GM12878 (cell line): ENCODE results near the gene TFF2. TPM values are rescaled to one million over a fixed set of nuclear protein-coding genes. Genes with fewer than 3 reads are reported as not detected.

Source experiments
- ATAC-seq: fragments of 200-7000 bp; cut with Tn5 transposase; 3 replicates; pipeline ENCODE4 v1.9.1; 2020; ENCODE audit warnings: mild to moderate bottlenecking, moderate library complexity
- BruUV-seq: library from RNA; stranded (reverse); fragments of 400-500 nt; replicated peaks from 2 replicates; lab custom pipeline; 2021; lab: Mats Ljungman, UMichigan
- CTCF ChIA-PET: fragments of 300-600 bp; sonication (Branson Sonifier 250); formaldehyde crosslinking; extraction: SDS; loops from one replicate; lab custom pipeline; 2021; ENCODE audit warnings: inconsistent platforms; lab: Yijun Ruan, JAX
- POLR2A ChIA-PET: fragments of 350-600 bp; formaldehyde crosslinking; extraction: SDS; loops from one replicate; lab custom pipeline; 2021; ENCODE audit warnings: inconsistent platforms; lab: Charles Lee
- RAD21 ChIA-PET: fragments of 300-600 bp; sonication (Branson Sonifier 250); formaldehyde crosslinking; loops from one replicate; lab custom pipeline; 2023; ENCODE audit warnings: antibody characterized with exemption; ENCODE audit not compliant: unreplicated experiment; lab: Charles Lee
- SMC1A ChIA-PET: fragments of 300-600 bp; sonication (Branson Sonifier 250); formaldehyde crosslinking; loops from one replicate; lab custom pipeline; 2023; ENCODE audit not compliant: unreplicated experiment, uncharacterized antibody; lab: Charles Lee
- DNase-seq: peaks from one replicate; pipeline ENCODE4 v3.0.0-alpha.2; 2011; ENCODE audit warnings: low read depth, low spot score
- FAIRE-seq: peaks from 3 replicates; lab custom pipeline; 2011; peaks lifted over from hg19 to GRCh38; lab: Jason Lieb, UNC
- H2AFZ ChIP-seq: 2 replicates; pipeline ENCODE4 v1.6.0; 2011; ENCODE audit warnings: low read depth, low read length, control low read depth; ENCODE audit not compliant: control insufficient read depth
- H3K27ac ChIP-seq: 2 replicates; pipeline ENCODE4 v1.5.1; 2011; ENCODE audit warnings: control low read depth; ENCODE audit not compliant: control insufficient read depth, insufficient read depth
- H3K27me3 ChIP-seq, 2 experiments: replicated peaks in 1 of 2; 2 replicates each; pipeline versions ENCODE4 v1.6.0 to v1.6.1; 2011; ENCODE audit warnings: low read length in 1 of 2; ENCODE audit not compliant: control insufficient read depth in 2 of 2, insufficient read depth in 2 of 2
- H3K36me3 ChIP-seq, 2 experiments: 2 replicates each; pipeline ENCODE4 v1.5.1; 2011; ENCODE audit warnings: low read length in 1 of 2; ENCODE audit not compliant: control insufficient read depth in 2 of 2, insufficient read depth in 2 of 2
- H3K4me1 ChIP-seq: 2 replicates; pipeline ENCODE4 v1.6.1; 2011; ENCODE audit warnings: mild to moderate bottlenecking, low read length, moderate library complexity, mixed read lengths; ENCODE audit not compliant: control insufficient read depth, insufficient read depth
- H3K4me2 ChIP-seq: 2 replicates; pipeline ENCODE4 v1.6.0; 2011; ENCODE audit warnings: control low read depth; ENCODE audit not compliant: control insufficient read depth, insufficient read depth
- H3K4me3 ChIP-seq: fragments of 200-600 bp; sonication (generic); 2 replicates; pipeline ENCODE4 v1.5.1; 2016
- H3K79me2 ChIP-seq: 2 replicates; pipeline ENCODE4 v1.6.0; 2011; ENCODE audit warnings: low read length; ENCODE audit not compliant: control insufficient read depth, insufficient read depth
- H3K9ac ChIP-seq: 2 replicates; pipeline ENCODE4 v1.8.0; 2011; ENCODE audit warnings: low read length, control low read depth, mixed read lengths; ENCODE audit not compliant: control insufficient read depth, insufficient read depth
- H3K9me3 ChIP-seq: replicated peaks from 3 replicates; pipeline ENCODE4 v1.5.1; 2011; ENCODE audit warnings: mild to moderate bottlenecking, low read length; ENCODE audit not compliant: control insufficient read depth, insufficient read depth
- H4K20me1 ChIP-seq: 2 replicates; pipeline ENCODE4 v1.6.0; 2011; ENCODE audit not compliant: control insufficient read depth, insufficient read depth
- ETV6 ChIP-seq, 2 experiments: fragments of 450-650 bp in 1 of 2; IDR thresholded peaks in 1 of 2; conservative IDR thresholded peaks in 1 of 2; 2 replicates each; pipeline ENCODE4 v1.6.1; 2014; ENCODE audit warnings: antibody characterized with exemption in 1 of 2, borderline replicate concordance in 1 of 2, low read depth in 1 of 2, mild to moderate bottlenecking in 1 of 2, moderate library complexity in 1 of 2
- MEF2B ChIP-seq: fragments of 450-650 bp; IDR thresholded peaks from 2 replicates; pipeline ENCODE4 v1.6.1; 2018; ENCODE audit warnings: mild to moderate bottlenecking, moderate library complexity; ENCODE audit not compliant: partially characterized antibody, poor library complexity, severe bottlenecking
- RELA ChIP-seq: fragments of 450-650 bp; IDR thresholded peaks from 2 replicates; pipeline ENCODE4 v1.8.0; 2014; ENCODE audit warnings: borderline replicate concordance; ENCODE audit not compliant: partially characterized antibody
- RUNX3 ChIP-seq: IDR thresholded peaks from 2 replicates; pipeline ENCODE4 v1.6.1; 2012; ENCODE audit warnings: low read length, inconsistent platforms
- WGBS: methylation state at CpG from one replicate; pipeline ENCODE4 v1.1.6; 2016; ENCODE audit warnings: low lambda C conversion rate; ENCODE audit not compliant: insufficient replicate concordance, insufficient coverage; ENCODE audit errors: missing lambda C conversion rate; 5-methylcytosine and 5-hydroxymethylcytosine counted together
- in situ Hi-C: fragments of 300-500 bp; cut with MboI; formaldehyde crosslinking; loops from 9 replicates; pipeline ENCODE4 v1.14.3; 2018; ENCODE audit warnings: mixed read lengths
- intact Hi-C: fragments of 100-400 bp; cut with micrococcal nuclease; formaldehyde crosslinking; loops from one replicate; pipeline ENCODE4 v1.14.2; 2022; ENCODE audit not compliant: unreplicated experiment
- polyA plus RNA-seq, 11 experiments: library from polyadenylated mRNA; depleted of rRNA in 4 of 11; unstranded in 6 of 11; stranded (reverse) in 5 of 11; fragments of >200 nt; fragmentation: Nextera tagmentation in 4 of 11; fragmentation: Illumina TruSeq in 1 of 11; extraction: Ambion mirVana in 4 of 11; extraction: Trizol in 1 of 11; gene quantifications; 1 replicate in 1 of 11; 2 replicates in 10 of 11; pipeline versions ENCODE4 v1.2.1 to v1.2.3, GENCODE V29; 2011 to 2016; ENCODE audit warnings: inconsistent platforms in 2 of 11, missing spikeins in 2 of 11, low read depth in 1 of 11
- total RNA-seq, 4 experiments: library from RNA; depleted of rRNA in 3 of 4; stranded (reverse); fragments of >200 nt in 3 of 4; fragmentation: Illumina TruSeq in 1 of 4; extraction: Trizol in 1 of 4; gene quantifications; 2 replicates each; pipeline versions ENCODE4 v1.2.1 to v1.2.3, GENCODE V29; 2013 to 2021
- TF ChIP-seq, protein P1 (sequence below): IDR thresholded peaks from 2 replicates; pipeline ENCODE4 v1.6.1; 2011; ENCODE audit warnings: borderline replicate concordance, low read depth, mild to moderate bottlenecking, moderate library complexity, mixed read lengths, low read length; ENCODE audit not compliant: insufficient read depth; ENCODE audit errors: extremely low read length

TFF2 gene
- total and polyA plus RNA-seq, 10 of the 15 experiments (the other 5 are each of a cell fraction or from before 2014, with no cell fraction given), result 0.56 TPM; not detected in 9

DNA sequence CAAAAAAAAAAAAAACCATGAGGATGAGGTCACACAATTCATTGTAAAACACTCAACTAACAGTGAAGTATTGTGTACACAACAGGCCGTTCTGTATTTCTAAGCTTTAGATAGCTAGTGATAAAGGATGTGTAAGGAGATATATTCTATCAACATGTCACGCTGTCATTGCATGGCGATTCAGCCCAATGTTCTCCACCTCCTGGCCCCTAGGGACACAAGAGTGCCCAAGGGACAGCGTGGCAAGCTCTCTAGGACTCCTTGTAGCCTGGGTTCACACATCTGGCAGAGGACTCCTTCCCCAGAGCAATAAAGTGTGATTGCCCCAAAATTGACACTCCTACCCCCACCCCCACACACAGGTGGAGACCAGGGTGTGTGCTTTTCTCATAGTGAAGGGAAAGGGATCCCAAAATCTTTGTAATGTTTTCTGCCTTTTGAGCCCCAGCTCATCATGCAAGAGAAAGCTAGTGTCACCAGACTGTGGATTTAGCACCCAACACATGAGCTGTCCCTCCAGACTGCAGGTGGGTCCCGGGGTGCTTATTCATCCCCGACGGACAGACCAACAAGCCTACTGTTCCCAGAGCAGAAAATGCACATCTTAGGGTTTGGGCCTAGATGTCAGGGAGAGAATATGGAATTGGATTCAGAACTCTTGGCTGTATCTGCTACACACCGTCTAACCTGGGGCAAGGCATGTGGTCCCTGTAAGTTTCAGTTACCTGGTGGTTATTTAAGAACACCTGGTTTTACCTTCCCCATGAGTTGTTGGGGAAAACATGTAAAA, 33.6 kb upstream of the TFF2 start:
- Histone ChIP-seq H3K79me2 (no peaks in the 10 kb centered on the region), H3K4me1 (peaks cover 24% of the 10 kb centered on the region), H3K9me3 (peaks cover 6% of the 10 kb centered on the region; the same call in 2 of the 3 replicates), H2AFZ (no peak overlapping the region), H3K4me2 (no peak overlapping the region), H3K27me3 (no peaks in the 10 kb centered on the region), H3K9ac (no peak overlapping the region), H4K20me1 (no peaks in the 10 kb centered on the region), H3K36me3 (no peaks in the 10 kb centered on the region), H3K4me3 (no peak overlapping the region), H3K27ac (no peak overlapping the region)
- no TSS peak for BruUV-seq
- ATAC-seq, result no peak
- ChIA-PET POLR2A (interaction anchor here (1.4 kb wide), 1 partner anchor 9 kb away, joined by 4 read pairs; no protein-coding TSS in a partner anchor), SMC1A (interaction anchor here (1.0 to 2.0 kb wide), 5 partner anchors 9 to 152 kb away, joined by 3 to 10 read pairs (median 5); partner anchors contain the start of gene TMPRSS3), CTCF (interaction anchor here (0.9 to 1.4 kb wide), 4 partner anchors 9 to 218 kb away, joined by 3 to 6 read pairs (median 3); no protein-coding TSS in a partner anchor), RAD21 (interaction anchor here (0.9 to 1.4 kb wide), 3 partner anchors 9 to 75 kb away, joined by 3 to 6 read pairs (median 4); no protein-coding TSS in a partner anchor)
- TF ChIP-seq ETV6 (conservative IDR thresholded peaks at IDR 0.05 in 1 of 2, IDR thresholded peaks at IDR 0.05 in 1 of 2; ENCODE audit: borderline replicate concordance in 1 of 2, low read depth in 1 of 2) (no peak), RUNX3 (no peak), MEF2B (peak; percentile 92), RELA (no peak)
- TF ChIP-seq, protein P1, sequence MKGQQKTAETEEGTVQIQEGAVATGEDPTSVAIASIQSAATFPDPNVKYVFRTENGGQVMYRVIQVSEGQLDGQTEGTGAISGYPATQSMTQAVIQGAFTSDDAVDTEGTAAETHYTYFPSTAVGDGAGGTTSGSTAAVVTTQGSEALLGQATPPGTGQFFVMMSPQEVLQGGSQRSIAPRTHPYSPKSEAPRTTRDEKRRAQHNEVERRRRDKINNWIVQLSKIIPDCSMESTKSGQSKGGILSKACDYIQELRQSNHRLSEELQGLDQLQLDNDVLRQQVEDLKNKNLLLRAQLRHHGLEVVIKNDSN, result no peak
- FAIRE-seq, result no peak
- WGBS, result 77% methylated on average over 8 of the region's 8 CpGs
- in situ Hi-C loops, result no loop called here
- intact Hi-C loops, result no loop called here
- no peak for DNase-seq
